Measurements from ENCODE around the gene DLG2.

Gene DLG2

DNA sequence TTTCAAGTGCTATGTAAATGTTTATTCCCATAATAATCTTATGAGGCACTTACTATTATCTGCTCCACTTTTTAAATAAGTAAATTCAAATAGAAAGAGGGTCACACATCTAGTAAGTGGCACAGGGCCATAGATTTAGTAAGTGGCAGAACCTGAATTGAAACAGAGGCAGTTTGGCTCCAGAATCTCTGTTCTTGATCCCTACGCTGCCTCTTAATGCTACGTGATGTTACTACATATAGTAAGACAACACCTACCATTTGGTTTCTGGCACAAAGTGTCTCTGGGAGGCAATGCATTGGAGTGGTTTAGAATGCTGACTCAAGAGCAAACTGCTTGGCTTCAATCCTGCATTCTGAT lies 1018.3 kb downstream of the DLG2 start:
- Histone ChIP-seq H3K27ac (ENCODE audit: low read depth, low read length, poor library complexity, severe bottlenecking) (no peak overlapping the region), H3K9me2 (ENCODE audit: low read depth, low read length) (no peaks in the 10 kb centered on the region), H3K27me3 (ENCODE audit: insufficient read depth, low read length) (no peaks in the 10 kb centered on the region), H3K36me3 (ENCODE audit: insufficient read depth, low read length) (no peaks in the 10 kb centered on the region), H3F3A (ENCODE audit: insufficient read depth, low read length) (no peaks in the 10 kb centered on the region), H2AFZ (ENCODE audit: low read length) (no peak overlapping the region), H3K9me3 (ENCODE audit: low read length) (no peaks in the 10 kb centered on the region), H3K4me2 (ENCODE audit: low read length) (no peak overlapping the region), H3K4me3 (ENCODE audit: low read depth, low read length, poor library complexity, severe bottlenecking) (no peak overlapping the region), H4K20me1 (ENCODE audit: insufficient read depth, low read length) (no peaks in the 10 kb centered on the region), H3K9ac (ENCODE audit: low read length) (no peak overlapping the region), H3K79me2 (ENCODE audit: insufficient read depth, low read length) (no peaks in the 10 kb centered on the region), H3K4me1 (ENCODE audit: insufficient read depth, low read length, severe bottlenecking) (no peaks in the 10 kb centered on the region)
- TF ChIP-seq CTCF (IDR thresholded peaks at IDR 0.05; ENCODE audit: low read length) (no peak), EZH2 (IDR thresholded peaks at IDR 0.05; ENCODE audit: borderline replicate concordance, low read length) (no peak)

DNA sequence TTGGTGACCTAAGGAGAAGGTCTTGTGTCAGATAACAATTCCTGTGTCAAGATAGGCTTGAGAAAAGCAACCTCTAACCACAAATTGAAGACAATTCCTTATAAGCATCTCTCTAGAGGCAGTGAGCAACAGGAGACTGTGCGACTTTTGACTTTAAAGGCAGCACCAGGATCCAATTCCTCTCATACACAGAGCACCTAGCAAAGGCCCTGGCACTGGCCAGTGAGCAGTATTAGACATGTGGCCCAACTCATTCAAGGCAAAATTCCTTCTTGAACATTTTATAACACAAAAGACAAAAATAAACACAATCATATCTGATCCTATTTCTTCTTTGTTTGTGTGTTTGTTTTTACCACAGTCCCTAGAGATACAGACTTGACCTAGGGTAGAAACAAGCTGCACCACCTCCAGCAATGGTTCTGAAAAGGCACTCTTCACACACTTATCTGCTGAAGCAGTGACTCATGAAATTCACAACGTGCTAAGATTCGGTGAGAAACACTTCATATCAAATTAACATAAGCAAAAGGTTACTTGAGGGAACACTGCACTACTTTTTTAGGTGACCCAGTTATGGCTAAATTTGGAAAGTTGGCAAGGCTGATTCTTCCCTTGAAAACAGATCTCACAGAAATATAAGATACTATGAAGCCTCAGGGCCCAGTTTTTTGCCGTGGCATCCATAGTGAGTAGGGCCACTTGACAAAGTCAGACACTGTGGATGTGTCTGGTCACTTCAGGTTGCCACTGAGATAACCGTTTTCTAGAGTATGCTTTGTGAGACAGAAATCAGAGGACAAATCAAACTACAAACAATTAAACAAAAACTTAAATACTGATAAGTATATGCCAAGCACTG lies 1018.9 kb downstream of the DLG2 start:
- no peak for TF ChIP-seq EZH2 (IDR thresholded peaks at IDR 0.05; ENCODE audit: borderline replicate concordance, low read length)
- no peak for TF ChIP-seq CTCF (IDR thresholded peaks at IDR 0.05; ENCODE audit: low read length)
- Histone ChIP-seq H3K4me3 (ENCODE audit: low read depth, low read length, poor library complexity, severe bottlenecking) (no peak overlapping the region), H4K20me1 (ENCODE audit: insufficient read depth, low read length) (no peaks in the 10 kb centered on the region), H3K9me2 (ENCODE audit: low read depth, low read length) (no peaks in the 10 kb centered on the region), H3K9ac (ENCODE audit: low read length) (no peak overlapping the region), H3K4me1 (ENCODE audit: insufficient read depth, low read length, severe bottlenecking) (no peaks in the 10 kb centered on the region), H3K9me3 (ENCODE audit: low read length) (no peaks in the 10 kb centered on the region), H3K36me3 (ENCODE audit: insufficient read depth, low read length) (no peaks in the 10 kb centered on the region), H3K79me2 (ENCODE audit: insufficient read depth, low read length) (no peaks in the 10 kb centered on the region), H3K27ac (ENCODE audit: low read depth, low read length, poor library complexity, severe bottlenecking) (no peak overlapping the region), H3K27me3 (ENCODE audit: insufficient read depth, low read length) (no peaks in the 10 kb centered on the region), H3K4me2 (ENCODE audit: low read length) (no peak overlapping the region), H3F3A (ENCODE audit: insufficient read depth, low read length) (no peaks in the 10 kb centered on the region), H2AFZ (ENCODE audit: low read length) (no peak overlapping the region)

DNA sequence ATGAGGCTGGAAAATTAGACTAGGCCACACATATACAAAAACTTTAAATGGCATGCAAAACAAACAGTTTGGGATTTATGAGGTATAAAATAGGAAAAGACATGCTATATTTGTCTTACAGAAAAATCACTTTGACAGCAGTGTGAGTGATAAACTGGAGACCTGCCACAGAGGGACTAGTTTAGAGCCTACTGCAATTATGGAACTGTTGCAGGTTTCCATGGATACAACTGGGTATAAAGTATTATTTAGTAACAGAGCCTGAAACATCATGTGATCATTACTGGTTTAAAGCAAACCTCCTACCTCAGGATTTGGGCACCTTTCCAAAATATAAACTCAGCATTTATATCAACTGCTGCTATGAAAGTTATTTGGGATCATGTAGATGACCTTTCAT lies 1032.5 kb downstream of the DLG2 start:
- Histone ChIP-seq H3K9me3 (ENCODE audit: low read length) (no peaks in the 10 kb centered on the region), H3K9ac (ENCODE audit: low read length) (no peak overlapping the region), H3K9me2 (ENCODE audit: low read depth, low read length) (no peaks in the 10 kb centered on the region), H4K20me1 (ENCODE audit: insufficient read depth, low read length) (no peaks in the 10 kb centered on the region), H3K4me3 (ENCODE audit: low read depth, low read length, poor library complexity, severe bottlenecking) (no peak overlapping the region), H3K4me1 (ENCODE audit: insufficient read depth, low read length, severe bottlenecking) (no peaks in the 10 kb centered on the region), H3K27me3 (ENCODE audit: insufficient read depth, low read length) (no peaks in the 10 kb centered on the region), H2AFZ (ENCODE audit: low read length) (no peak overlapping the region), H3F3A (ENCODE audit: insufficient read depth, low read length) (no peaks in the 10 kb centered on the region), H3K36me3 (ENCODE audit: insufficient read depth, low read length) (no peaks in the 10 kb centered on the region), H3K79me2 (ENCODE audit: insufficient read depth, low read length) (no peaks in the 10 kb centered on the region), H3K4me2 (ENCODE audit: low read length) (no peak overlapping the region), H3K27ac (ENCODE audit: low read depth, low read length, poor library complexity, severe bottlenecking) (no peak overlapping the region)
- TF ChIP-seq EZH2 (IDR thresholded peaks at IDR 0.05; ENCODE audit: borderline replicate concordance, low read length) (no peak), CTCF (IDR thresholded peaks at IDR 0.05; ENCODE audit: low read length) (no peak)

Measured in OCI-LY1 (cell line).